AG09309 (cell line): ENCODE measurements around the gene SLC16A7.

Experiments
- DNase-seq: peaks from one replicate; pipeline ENCODE4 v3.0.0-alpha.2; 2010; ENCODE audit warnings: low read depth
- H3K4me3 ChIP-seq: 2 replicates; pipeline ENCODE4 v1.5.1; 2011; ENCODE audit warnings: mild to moderate bottlenecking, low read depth, low read length, moderate library complexity; ENCODE audit not compliant: control insufficient read depth
- TF ChIP-seq, protein P1 (sequence below): IDR thresholded peaks from 2 replicates; pipeline ENCODE4 v1.5.1; 2011; ENCODE audit warnings: mild to moderate bottlenecking, low read depth, low read length, inconsistent platforms; ENCODE audit not compliant: insufficient read depth, control insufficient read depth; ENCODE audit errors: missing control alignments

The SLC16A7 gene

GRCh38 chr12:59634254-59634653, 38.4 kb downstream of the SLC16A7 start:
- no peak overlapping the region for H3K4me3 ChIP-seq
- no peak for DNase-seq
- TF ChIP-seq, protein P1, sequence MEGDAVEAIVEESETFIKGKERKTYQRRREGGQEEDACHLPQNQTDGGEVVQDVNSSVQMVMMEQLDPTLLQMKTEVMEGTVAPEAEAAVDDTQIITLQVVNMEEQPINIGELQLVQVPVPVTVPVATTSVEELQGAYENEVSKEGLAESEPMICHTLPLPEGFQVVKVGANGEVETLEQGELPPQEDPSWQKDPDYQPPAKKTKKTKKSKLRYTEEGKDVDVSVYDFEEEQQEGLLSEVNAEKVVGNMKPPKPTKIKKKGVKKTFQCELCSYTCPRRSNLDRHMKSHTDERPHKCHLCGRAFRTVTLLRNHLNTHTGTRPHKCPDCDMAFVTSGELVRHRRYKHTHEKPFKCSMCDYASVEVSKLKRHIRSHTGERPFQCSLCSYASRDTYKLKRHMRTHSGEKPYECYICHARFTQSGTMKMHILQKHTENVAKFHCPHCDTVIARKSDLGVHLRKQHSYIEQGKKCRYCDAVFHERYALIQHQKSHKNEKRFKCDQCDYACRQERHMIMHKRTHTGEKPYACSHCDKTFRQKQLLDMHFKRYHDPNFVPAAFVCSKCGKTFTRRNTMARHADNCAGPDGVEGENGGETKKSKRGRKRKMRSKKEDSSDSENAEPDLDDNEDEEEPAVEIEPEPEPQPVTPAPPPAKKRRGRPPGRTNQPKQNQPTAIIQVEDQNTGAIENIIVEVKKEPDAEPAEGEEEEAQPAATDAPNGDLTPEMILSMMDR, result no peak

- TF ChIP-seq, protein P1, result no peak
- H3K4me3 ChIP-seq, result no peak overlapping the region
- no peak for DNase-seq
Measured at GRCh38 chr12:59636945-59637691, 41.3 kb downstream of the SLC16A7 start.

- no peak overlapping the region for H3K4me3 ChIP-seq
- TF ChIP-seq, protein P1, result no peak
- DNase-seq, result no peak
Measured at GRCh38 chr12:59637692-59638070, 41.9 kb downstream of the SLC16A7 start.

DNA sequence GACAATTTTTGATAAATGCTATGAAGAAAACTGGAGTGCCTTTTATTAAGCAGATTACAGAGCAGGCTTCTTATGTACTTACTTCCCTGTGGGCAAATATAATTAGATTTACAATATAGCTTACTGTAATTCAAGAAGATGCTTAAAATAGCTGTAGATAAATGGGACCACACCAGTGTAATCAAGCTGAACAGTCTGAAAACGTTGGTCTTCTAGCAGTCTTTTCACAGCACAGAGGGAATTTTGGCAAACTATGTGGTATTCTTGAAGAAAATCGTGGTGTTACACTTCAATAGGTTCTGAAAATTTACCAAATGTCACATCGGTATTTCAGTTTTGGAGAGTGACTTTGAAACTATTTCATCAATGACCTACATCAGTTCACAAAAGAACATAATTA, 47.7 kb downstream of the SLC16A7 start:
- no peak overlapping the region for H3K4me3 ChIP-seq
- DNase-seq, result no peak
- TF ChIP-seq, protein P1, result no peak

DNA sequence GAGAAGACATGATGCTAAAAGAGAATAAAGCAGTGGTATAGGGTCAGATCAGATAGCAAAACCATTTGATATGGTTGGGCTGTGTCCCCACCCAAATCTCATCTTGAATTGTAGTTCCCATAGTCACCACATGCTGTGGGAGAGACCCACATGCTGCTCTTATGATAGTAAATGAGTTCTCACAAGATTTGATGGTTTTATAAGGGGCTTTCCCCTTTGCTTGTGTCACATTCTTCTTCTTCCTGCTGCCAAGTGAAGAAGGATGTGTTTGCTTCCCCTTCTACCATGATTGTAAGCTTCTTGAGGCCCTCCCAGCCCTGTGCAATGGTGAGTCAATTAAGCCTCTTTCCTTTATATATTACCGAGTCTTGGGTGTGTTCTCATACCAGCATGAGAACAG, 49.4 kb downstream of the SLC16A7 start:
- DNase-seq, result no peak
- H3K4me3 ChIP-seq, result no peak overlapping the region
- TF ChIP-seq, protein P1, result no peak

DNA sequence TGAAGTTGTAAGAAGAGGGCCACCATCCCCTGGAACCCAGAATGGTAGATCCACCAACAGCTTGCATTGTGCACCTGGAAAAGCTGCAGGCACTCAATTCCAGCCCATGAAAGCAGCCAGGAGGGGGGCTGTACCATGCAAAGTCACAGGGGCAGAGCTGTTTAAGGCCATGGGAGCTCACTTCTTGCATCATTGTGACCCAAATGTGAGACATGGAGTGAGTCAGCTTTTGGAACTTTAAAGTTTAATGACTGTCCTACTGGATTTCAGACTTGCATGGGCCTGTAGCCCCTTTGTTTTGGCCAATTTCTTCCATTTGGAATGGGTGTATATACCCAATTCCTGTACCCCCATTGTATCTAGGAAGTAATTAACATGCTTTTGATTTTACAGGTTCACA, 50.8 kb downstream of the SLC16A7 start:
- DNase-seq, result no peak
- TF ChIP-seq, protein P1, result no peak

More for the DNA sequence above, 50.8 kb downstream of the SLC16A7 start:
- H3K4me3 ChIP-seq, result no peak overlapping the region
